Suprapubic skin (tissue), 4 donors: ENCODE results near the gene WASF2. TPM values are rescaled to one million over a fixed set of nuclear protein-coding genes. Genes with fewer than 3 reads are reported as not detected.
A peak's percentile ranks its signal among the peaks of the same experiment; 100 is the strongest.
"Not testable (repeated sequence)": the region's sequence is repeated elsewhere in the genome, so short reads cannot be mapped to it uniquely, and the experiment has no call there.

Source experiments
- DNase-seq, 2 donors: peaks; one replicate each; pipeline ENCODE4 v3.0.0-alpha.2; 2019; ENCODE audit warnings: low spot score in 2 of 2
- H3K27ac ChIP-seq: fragments of 200-600 bp; sonication (generic); one replicate; pipeline ENCODE4 v1.5.1; 2019
- H3K27me3 ChIP-seq: fragments of 200-600 bp; sonication (generic); one replicate; pipeline ENCODE4 v1.5.1; 2019
- H3K36me3 ChIP-seq: fragments of 200-600 bp; sonication (generic); one replicate; pipeline ENCODE4 v1.5.1; 2019
- H3K4me1 ChIP-seq: fragments of 200-600 bp; sonication (generic); one replicate; pipeline ENCODE4 v1.5.1; 2019
- H3K4me3 ChIP-seq: fragments of 200-600 bp; sonication (generic); one replicate; pipeline ENCODE4 v1.5.1; 2019; ENCODE audit warnings: mild to moderate bottlenecking
- H3K9me3 ChIP-seq: fragments of 200-600 bp; sonication (generic); one replicate; pipeline ENCODE4 v1.5.1; 2019
- CTCF ChIP-seq, 2 donors: fragments of 200-600 bp in 1 of 2; fragments of 450-650 bp in 1 of 2; sonication (generic) in 1 of 2; IDR thresholded peaks; one replicate each; pipeline ENCODE4 v1.5.1; 2016 to 2019; ENCODE audit warnings: antibody characterized with exemption in 2 of 2, mild to moderate bottlenecking in 1 of 2, moderate library complexity in 1 of 2
- EP300 ChIP-seq: sonication (generic); formaldehyde crosslinking; IDR thresholded peaks from one replicate; pipeline ENCODE4 v1.6.1; 2017; ENCODE audit warnings: antibody characterized with exemption
- POLR2A ChIP-seq, 2 donors: fragments of 450-650 bp; IDR thresholded peaks; one replicate each; pipeline ENCODE4 v1.6.1; 2017; ENCODE audit warnings: antibody characterized with exemption in 2 of 2, mild to moderate bottlenecking in 2 of 2, moderate library complexity in 2 of 2
- POLR2AphosphoS5 ChIP-seq, 3 donors: sonication (generic); formaldehyde crosslinking; IDR thresholded peaks; one replicate each; pipeline ENCODE4 v1.6.1; 2017; ENCODE audit warnings: antibody characterized with exemption in 3 of 3
- WGBS: methylation state at CpG from one replicate; pipeline ENCODE4 v1.1.5; 2018; 5-methylcytosine and 5-hydroxymethylcytosine counted together
- total RNA-seq, 4 donors: library from RNA; depleted of rRNA; stranded (reverse); fragments of >200 nt; gene quantifications; one replicate each; pipeline ENCODE4 v1.1.0, GENCODE V29; 2016

WASF2 gene
- total RNA-seq, 4 donors from 2014 or later, result 69.0 to 96.0 (median 90.4) TPM

- H3K4me3 ChIP-seq, result no peak overlapping the region
- peaks cover 6% of the 10 kb centered on the region for H3K36me3 ChIP-seq
- no peaks in the 10 kb centered on the region for H3K9me3 ChIP-seq
- no peaks in the 10 kb centered on the region for H3K27me3 ChIP-seq
- DNase-seq, result no peak
- 31% methylated on average over 2 of the region's 2 CpGs for WGBS
- H3K27ac ChIP-seq, result peak overlapping the region; percentile 84
- TF ChIP-seq CTCF (IDR thresholded peaks at IDR 0.05) (no peak), POLR2AphosphoS5 (IDR thresholded peaks at IDR 0.05) (peak in 1 of 3 donors; percentile 32)
- H3K4me1 ChIP-seq, result peaks cover 83% of the 10 kb centered on the region
Measured at GRCh38 chr1:27435566-27436203, 54.3 kb downstream of the WASF2 start.

- no peaks in the 10 kb centered on the region for H3K36me3 ChIP-seq
- peak overlapping the region; percentile 84 for H3K27ac ChIP-seq
- H3K4me3 ChIP-seq, result no peak overlapping the region
- H3K27me3 ChIP-seq, result no peaks in the 10 kb centered on the region
- H3K9me3 ChIP-seq, result no peaks in the 10 kb centered on the region
- WGBS, result 93% methylated on average over 3 of the region's 3 CpGs
- no peak for DNase-seq
- TF ChIP-seq EP300, result no peak
- TF ChIP-seq POLR2A (IDR thresholded peaks at IDR 0.05), result no peak
- no peak for TF ChIP-seq POLR2AphosphoS5 (IDR thresholded peaks at IDR 0.05)
- TF ChIP-seq CTCF (IDR thresholded peaks at IDR 0.05), result no peak
- peaks cover 89% of the 10 kb centered on the region for H3K4me1 ChIP-seq
Measured at GRCh38 chr1:27433706-27434105, 56.3 kb downstream of the WASF2 start.

GRCh38 chr1:27432725-27433124 is 57.2 kb downstream of the WASF2 start:
- not testable (repeated sequence) for H3K9me3 ChIP-seq, H3K27ac ChIP-seq, H3K27me3 ChIP-seq, H3K4me3 ChIP-seq, H3K36me3 ChIP-seq, DNase-seq
- H3K4me1 ChIP-seq, result peaks cover 89% of the 10 kb centered on the region
- 96% methylated on average over 1 of the region's 1 CpG for WGBS

- no peak for TF ChIP-seq CTCF (IDR thresholded peaks at IDR 0.05)
- TF ChIP-seq POLR2A (IDR thresholded peaks at IDR 0.05), result no peak
- TF ChIP-seq EP300, result no peak
- no peak for TF ChIP-seq POLR2AphosphoS5 (IDR thresholded peaks at IDR 0.05)
- 87% methylated on average over 2 of the region's 2 CpGs for WGBS
- Histone ChIP-seq H3K27me3 (no peaks in the 10 kb centered on the region), H3K36me3 (peaks cover 13% of the 10 kb centered on the region), H3K9me3 (no peaks in the 10 kb centered on the region), H3K4me1 (peaks cover 89% of the 10 kb centered on the region), H3K27ac (peak overlapping the region; percentile 78), H3K4me3 (no peak overlapping the region)
- no peak for DNase-seq
Measured at GRCh38 chr1:27431601-27431940, 58.4 kb downstream of the WASF2 start.

GRCh38 chr1:27430903-27431600 is 58.9 kb downstream of the WASF2 start:
- DNase-seq, result no peak
- H3K27me3 ChIP-seq, result no peaks in the 10 kb centered on the region
- WGBS, result 38% methylated on average over 1 of the region's 1 CpG
- peaks cover 15% of the 10 kb centered on the region for H3K36me3 ChIP-seq
- H3K27ac ChIP-seq, result peak overlapping the region; percentile 78
- TF ChIP-seq POLR2AphosphoS5 (IDR thresholded peaks at IDR 0.05), result no peak
- TF ChIP-seq EP300, result no peak
- no peak for TF ChIP-seq POLR2A (IDR thresholded peaks at IDR 0.05)
- no peak for TF ChIP-seq CTCF (IDR thresholded peaks at IDR 0.05)
- H3K4me1 ChIP-seq, result peaks cover 89% of the 10 kb centered on the region
- peak overlapping the region; percentile 5 for H3K4me3 ChIP-seq
- H3K9me3 ChIP-seq, result no peaks in the 10 kb centered on the region
